ENCODE results near the gene ITGB4.
A peak's percentile ranks its signal among the peaks of the same experiment; 100 is the strongest.

ITGB4 gene

DNA sequence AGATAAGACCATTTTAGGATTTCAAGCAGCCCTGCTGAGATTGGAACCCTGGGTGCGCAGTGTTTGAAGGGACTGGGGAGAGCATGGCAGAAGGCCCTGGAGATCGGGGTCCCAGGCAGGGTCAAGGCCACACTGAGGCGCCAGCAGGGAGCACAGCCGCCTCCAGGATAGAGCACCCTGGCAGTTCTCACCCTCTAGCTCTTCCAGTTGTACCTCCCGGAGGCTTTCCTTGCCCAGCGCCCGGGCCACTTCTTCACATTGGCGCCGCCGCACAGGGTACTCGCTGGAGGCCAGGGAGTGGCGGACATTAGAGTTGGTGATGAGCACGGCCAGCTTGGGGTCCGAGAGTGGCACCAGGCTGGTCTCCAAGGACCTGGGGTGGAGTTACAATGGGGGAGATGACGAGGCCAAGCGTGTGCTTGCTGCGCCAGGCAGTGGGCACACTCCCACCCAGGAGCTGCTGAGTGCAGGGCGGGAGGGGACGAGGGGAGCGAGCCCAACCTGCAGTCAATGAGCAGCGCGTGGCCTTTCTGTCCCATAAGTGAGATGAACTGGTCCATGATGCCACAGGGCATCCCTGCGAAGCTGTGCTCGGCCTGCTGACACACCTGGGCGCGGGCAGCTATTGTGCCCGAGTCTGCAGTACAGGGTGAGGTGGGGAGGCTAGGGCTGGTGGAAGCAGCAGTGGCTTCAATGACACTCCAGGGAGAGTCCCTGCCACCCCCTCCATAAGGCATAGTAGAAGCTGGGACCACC, 41.4 kb downstream of the ITGB4 start:
- no peak for DNase-seq
- in situ Hi-C loops (cut with MboI; ENCODE audit: low pct_unique_long_range_greater_than_20kb, low sequenced_read_pairs): no loop called here

- DNase-seq: no peak
- in situ Hi-C loops (cut with MboI; ENCODE audit: low pct_unique_long_range_greater_than_20kb, low sequenced_read_pairs): no loop called here
Measured at GRCh38 chr17:75763269-75763607, 42.0 kb downstream of the ITGB4 start.

DNA sequence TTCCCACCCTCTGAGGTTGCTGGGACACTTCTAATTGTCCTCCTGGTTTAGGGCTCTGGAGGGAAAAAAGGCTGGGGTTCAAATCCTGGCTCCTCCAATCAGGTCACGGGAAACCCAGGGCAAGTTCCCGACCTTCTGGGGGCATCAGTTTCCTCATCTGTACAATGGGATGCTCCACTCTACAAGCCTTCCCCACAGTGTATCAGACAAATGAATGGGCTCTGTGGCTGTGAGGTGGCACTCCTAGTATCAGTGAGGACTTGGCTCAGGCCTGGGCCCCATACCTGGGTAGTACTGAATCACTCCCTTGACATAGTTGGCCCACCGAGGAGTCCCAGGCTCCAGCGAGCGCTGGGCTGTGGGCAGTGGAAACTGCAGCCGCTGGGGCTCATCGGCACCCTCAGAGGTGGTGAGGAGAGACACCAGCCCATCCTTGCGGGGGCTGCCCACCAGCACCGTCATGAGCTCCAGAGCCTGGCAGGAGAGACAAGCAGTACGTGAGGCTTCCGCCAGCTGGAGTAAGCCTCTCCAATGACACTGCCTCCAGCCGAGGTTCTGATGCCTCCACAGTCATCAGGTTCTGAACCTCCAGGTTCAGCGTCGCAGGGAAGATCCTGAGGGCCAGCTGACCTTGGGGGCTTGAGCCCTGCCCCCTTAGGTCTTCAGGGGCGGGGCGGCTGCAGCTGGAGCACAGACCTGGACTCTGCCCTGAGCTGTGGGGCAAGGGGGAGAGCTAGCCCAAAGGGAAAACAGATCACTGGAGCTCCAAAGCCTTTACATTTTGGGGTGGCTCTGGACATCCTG, 42.6 kb downstream of the ITGB4 start:
- no peak for DNase-seq
- in situ Hi-C loops (cut with MboI; ENCODE audit: low pct_unique_long_range_greater_than_20kb, low sequenced_read_pairs): no loop called here

- in situ Hi-C loops (cut with MboI; ENCODE audit: low pct_unique_long_range_greater_than_20kb, low sequenced_read_pairs): no loop called here
- no peak for DNase-seq
Measured at GRCh38 chr17:75764417-75764710, 43.1 kb downstream of the ITGB4 start.

- DNase-seq: peak; percentile 85
- in situ Hi-C loops (cut with MboI; ENCODE audit: low pct_unique_long_range_greater_than_20kb, low sequenced_read_pairs): no loop called here
Measured at GRCh38 chr17:75764711-75765421, 43.6 kb downstream of the ITGB4 start, which contains the start of gene GALK1. GALK1 (minus strand) TSS chr17:75765192; CDS start chr17:75765136, 56 bp downstream.

- in situ Hi-C loops (cut with MboI; ENCODE audit: low pct_unique_long_range_greater_than_20kb, low sequenced_read_pairs): no loop called here
- DNase-seq: no peak
Measured at GRCh38 chr17:75765981-75766380, 44.7 kb downstream of the ITGB4 start.

DNA sequence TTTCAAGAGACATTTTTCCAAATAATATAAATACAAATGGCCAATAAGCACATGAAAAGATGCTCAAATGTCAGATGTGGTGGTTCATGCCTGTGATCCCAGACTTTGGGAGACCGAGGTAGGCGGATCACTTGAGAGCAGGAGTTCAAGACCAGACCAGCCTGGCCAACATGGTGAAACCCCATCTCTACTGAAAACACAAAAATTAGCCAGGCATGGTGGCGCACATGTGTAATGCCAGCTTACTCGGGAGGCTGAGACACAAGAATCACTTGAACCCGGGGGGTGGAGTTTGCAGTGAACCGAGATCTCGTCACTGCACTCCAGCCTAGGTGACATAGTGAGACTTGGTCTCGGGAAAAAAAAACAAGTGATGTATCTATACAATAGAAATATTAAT, 46.6 kb downstream of the ITGB4 start:
- in situ Hi-C loops (cut with MboI; ENCODE audit: low pct_unique_long_range_greater_than_20kb, low sequenced_read_pairs): no loop called here
- no peak for DNase-seq

DNA sequence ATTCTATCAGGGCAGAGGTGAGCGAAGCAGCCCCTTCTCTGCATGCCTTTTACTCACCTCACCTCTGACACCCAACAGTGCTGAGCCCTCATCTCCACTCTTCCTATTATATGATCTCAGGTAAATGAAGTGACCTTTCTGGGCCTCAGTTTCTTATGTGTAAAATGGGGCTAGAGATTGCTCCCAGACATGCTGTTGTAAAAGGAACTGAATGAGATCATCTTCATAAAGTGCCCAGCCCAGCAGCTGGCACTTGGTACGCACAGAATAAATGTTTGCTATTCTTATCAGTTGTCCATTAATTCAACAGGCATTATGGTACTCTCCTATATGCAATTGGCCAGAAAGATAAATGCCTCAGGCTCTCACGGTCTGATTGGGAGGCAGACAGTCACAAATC, 48.3 kb downstream of the ITGB4 start:
- no peak for DNase-seq
- in situ Hi-C loops (cut with MboI; ENCODE audit: low pct_unique_long_range_greater_than_20kb, low sequenced_read_pairs): no loop called here

DNA sequence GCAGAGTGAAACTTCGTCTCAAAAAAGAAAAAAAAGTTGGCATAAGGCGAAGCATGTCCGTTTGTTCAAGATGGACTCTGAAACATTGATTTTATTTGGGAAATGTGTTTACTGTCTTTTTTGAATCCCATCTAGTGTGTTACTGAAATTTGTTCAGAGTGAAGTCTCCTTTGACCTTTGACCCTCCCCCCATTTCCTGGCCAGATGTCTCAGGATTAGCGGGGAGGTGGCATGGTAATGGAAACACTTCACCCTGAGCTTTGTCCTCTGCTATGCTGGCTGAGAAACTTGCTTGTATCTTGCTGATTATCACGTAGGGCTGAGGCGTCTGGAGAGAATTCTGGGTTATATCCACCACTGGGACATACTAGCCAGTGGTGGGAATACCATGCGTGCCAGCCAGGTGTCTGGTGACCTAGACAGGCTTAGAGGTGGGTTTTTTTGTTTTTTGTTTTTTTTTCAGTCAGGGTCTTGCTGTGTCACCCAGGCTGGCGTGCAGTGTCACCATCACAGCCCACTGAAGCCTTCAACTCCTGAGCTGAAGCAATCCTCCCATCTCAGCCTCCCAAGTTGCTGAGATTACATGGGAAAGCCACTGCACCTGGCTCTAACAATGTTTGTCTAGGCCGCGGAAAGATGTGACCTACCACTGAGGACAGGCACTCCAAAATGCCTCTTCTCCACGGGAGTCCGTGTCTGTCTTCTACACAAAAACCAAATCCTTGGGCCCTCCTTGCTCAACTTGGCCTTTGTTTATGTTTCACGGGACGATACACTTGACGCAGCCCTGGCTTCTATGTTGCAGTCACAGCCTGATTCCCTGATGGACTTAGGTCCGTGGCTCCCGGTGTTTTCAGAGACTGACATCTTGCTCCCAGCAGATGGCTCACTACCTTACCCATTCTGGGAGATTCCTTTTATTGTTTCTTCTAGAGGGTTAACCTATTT, 50.3 kb downstream of the ITGB4 start:
- in situ Hi-C loops (cut with MboI; ENCODE audit: low pct_unique_long_range_greater_than_20kb, low sequenced_read_pairs): no loop called here
- no peak for DNase-seq

GRCh38 chr17:75773121-75773807, 52.0 kb downstream of the ITGB4 start:
- DNase-seq: no peak
- in situ Hi-C loops (cut with MboI; ENCODE audit: low pct_unique_long_range_greater_than_20kb, low sequenced_read_pairs): no loop called here

- no peak for DNase-seq
- in situ Hi-C loops (cut with MboI; ENCODE audit: low pct_unique_long_range_greater_than_20kb, low sequenced_read_pairs): no loop called here
Measured at GRCh38 chr17:75773808-75774470, 52.7 kb downstream of the ITGB4 start.

- in situ Hi-C loops (cut with MboI; ENCODE audit: low pct_unique_long_range_greater_than_20kb, low sequenced_read_pairs): no loop called here
- no peak for DNase-seq
Measured at GRCh38 chr17:75774471-75774990, 53.3 kb downstream of the ITGB4 start.

GRCh38 chr17:75774991-75775668, 53.9 kb downstream of the ITGB4 start:
- no peak for DNase-seq
- in situ Hi-C loops (cut with MboI; ENCODE audit: low pct_unique_long_range_greater_than_20kb, low sequenced_read_pairs): no loop called here

- in situ Hi-C loops (cut with MboI; ENCODE audit: low pct_unique_long_range_greater_than_20kb, low sequenced_read_pairs): no loop called here
- peak; percentile 83 for DNase-seq
Measured at GRCh38 chr17:75776386-75777295, 55.4 kb downstream of the ITGB4 start.

DNA sequence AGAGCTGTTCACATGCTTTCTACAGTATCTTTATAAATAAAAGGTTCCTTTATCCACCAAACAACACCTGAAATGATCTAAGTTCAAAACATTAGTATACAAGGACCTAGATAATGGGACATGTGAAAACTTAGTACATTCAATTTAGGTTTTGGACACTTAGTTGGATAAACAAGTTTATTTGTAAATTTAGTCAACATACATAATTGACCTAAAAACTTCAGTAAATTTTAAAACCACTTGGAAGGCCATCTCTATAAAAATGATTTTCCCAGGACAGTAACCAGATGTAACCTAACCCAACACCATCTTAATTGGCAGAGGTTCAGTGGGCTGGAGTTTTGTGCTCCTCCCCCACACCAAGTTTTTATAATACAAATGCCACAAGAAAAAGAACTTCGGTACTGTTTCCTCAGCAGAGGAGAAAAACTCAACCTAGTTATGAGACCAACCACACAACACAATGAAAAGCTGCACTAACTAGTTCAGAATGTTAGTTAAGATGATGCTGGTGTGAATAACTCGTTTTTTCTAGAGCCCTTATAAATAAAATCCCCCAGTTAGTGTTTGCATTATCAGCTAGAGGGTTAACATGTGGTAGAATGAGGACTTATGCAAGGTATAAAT, 56.1 kb downstream of the ITGB4 start:
- in situ Hi-C loops (cut with MboI; ENCODE audit: low pct_unique_long_range_greater_than_20kb, low sequenced_read_pairs): no loop called here
- DNase-seq: no peak

Data from KBM-7 (cell line).